ENCODE results near the gene PPP1R16B. TPM values are rescaled to one million over a fixed set of nuclear protein-coding genes. Genes with fewer than 3 reads are reported as not detected.

The PPP1R16B gene
- total RNA-seq, 2 donors from 2014 or later: 1.3 to 1.9 TPM

DNA sequence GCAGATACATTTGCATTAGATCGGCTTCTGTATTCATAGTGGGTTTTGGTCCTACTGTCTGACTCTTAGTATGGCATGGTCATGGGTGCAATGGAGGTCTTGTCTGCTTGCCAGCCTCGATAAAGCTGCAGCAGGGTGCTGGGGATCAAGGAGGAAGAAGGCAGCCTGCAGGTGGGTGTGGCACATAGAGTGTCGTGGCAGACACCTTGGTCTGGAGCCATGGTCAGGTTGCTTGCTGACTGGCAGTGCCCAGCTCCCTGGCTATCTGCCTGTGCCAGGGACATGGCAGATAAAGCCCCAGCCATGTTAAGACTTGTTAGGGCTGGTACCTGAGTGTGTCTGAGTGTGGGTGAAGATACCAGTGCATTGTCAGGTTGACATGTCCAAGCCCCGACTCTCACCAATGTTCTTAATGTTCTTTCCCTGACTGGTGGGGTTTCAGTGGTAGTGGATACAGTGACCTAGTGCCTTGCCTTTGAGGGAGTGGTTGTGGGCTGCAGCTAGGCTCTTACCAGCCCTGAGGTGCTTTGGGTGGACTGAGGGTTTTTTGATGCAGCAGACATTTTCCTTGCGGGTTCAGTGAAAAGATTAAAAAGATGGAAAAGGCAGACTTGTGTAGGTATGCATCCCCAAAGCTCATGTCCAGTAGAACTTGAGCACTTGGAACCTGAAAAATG, 122.5 kb downstream of the PPP1R16B start:
- Histone ChIP-seq H3K4me3 (no peak overlapping the region), H3K36me3 (no peaks in the 10 kb centered on the region), H3K4me1 (replicated peaks) (peaks cover 8% of the 10 kb centered on the region), H3K27ac (no peak overlapping the region), H3K9me3 (no peaks in the 10 kb centered on the region), H3K27me3 (replicated peaks; ENCODE audit: insufficient read depth) (no peaks in the 10 kb centered on the region)
- intact Hi-C loops (cut with DNase I): loop anchor here (2.0 to 5.0 kb wide), 2 partner anchors 34 to 119 kb away; partner anchors contain the start of gene DHX35
- DNase-seq (ENCODE audit: low spot score): peak; percentile 33
- TF ChIP-seq POLR2A (IDR thresholded peaks at IDR 0.05) (no peak), CTCF (IDR thresholded peaks at IDR 0.05) (no peak), POLR2AphosphoS5 (IDR thresholded peaks at IDR 0.05) (no peak)
- 49% methylated on average over 5 of the region's 5 CpGs for WGBS

DNA sequence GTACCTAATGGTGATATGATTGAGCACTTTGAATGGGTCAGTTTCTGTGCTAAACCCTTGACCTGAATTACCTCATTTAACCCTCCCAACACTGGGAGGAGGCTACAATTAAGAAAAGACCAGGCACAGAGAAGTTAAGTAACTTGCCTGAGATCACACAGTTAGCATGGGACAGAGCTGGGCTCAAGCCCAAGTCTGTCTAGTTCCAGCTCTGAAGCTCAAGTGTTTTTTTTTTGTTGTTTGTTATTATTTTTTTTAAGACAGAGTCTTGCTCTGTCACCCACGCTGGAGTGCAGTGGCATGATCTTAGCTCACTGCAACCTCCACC, 124.7 kb downstream of the PPP1R16B start:
- Histone ChIP-seq H3K36me3 (no peaks in the 10 kb centered on the region), H3K4me1 (replicated peaks) (peaks cover 8% of the 10 kb centered on the region), H3K27ac (no peak overlapping the region), H3K4me3 (no peak overlapping the region), H3K9me3 (no peaks in the 10 kb centered on the region), H3K27me3 (replicated peaks; ENCODE audit: insufficient read depth) (no peaks in the 10 kb centered on the region)
- intact Hi-C loops (cut with DNase I): no loop called here
- WGBS: 94% methylated on average over 1 of the region's 1 CpG
- no peak for DNase-seq (ENCODE audit: low spot score)
- TF ChIP-seq POLR2AphosphoS5 (IDR thresholded peaks at IDR 0.05): no peak

DNA sequence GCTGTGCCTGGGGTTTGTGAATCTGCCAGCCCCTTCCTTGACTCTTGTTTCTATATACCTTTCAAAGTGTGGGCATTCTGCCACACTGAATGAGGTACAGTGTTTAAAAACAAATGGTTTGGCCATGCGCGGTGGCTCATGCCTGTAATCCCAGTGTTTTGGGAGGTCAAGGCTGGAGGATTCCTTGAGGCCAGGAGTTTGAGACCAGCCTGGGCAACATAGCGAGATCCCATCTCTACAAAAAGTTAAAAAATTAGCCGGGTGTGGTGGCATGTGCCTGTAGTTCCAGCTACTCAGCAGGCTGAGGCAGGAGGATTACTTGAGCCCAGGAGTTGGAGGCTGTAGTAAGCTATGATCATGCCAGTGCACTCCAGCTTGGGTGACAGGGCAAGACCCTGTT, 126.5 kb downstream of the PPP1R16B start:
- H3K9me3 ChIP-seq: no peaks in the 10 kb centered on the region
- H3K27me3 ChIP-seq (replicated peaks; ENCODE audit: insufficient read depth): no peaks in the 10 kb centered on the region
- no peaks in the 10 kb centered on the region for H3K36me3 ChIP-seq
- H3K27ac ChIP-seq: no peak overlapping the region
- WGBS: 85% methylated on average over 4 of the region's 4 CpGs
- no peak overlapping the region for H3K4me3 ChIP-seq
- TF ChIP-seq POLR2AphosphoS5 (IDR thresholded peaks at IDR 0.05) (no peak), POLR2A (IDR thresholded peaks at IDR 0.05) (no peak), CTCF (IDR thresholded peaks at IDR 0.05) (no peak)
- H3K4me1 ChIP-seq (replicated peaks): peaks cover 2% of the 10 kb centered on the region
- intact Hi-C loops (cut with DNase I): no loop called here
- no peak for DNase-seq (ENCODE audit: low spot score)

GRCh38 chr20:38932457-38933120, 127.1 kb downstream of the PPP1R16B start:
- 71% methylated on average over 9 of the region's 9 CpGs for WGBS
- no peaks in the 10 kb centered on the region for H3K27me3 ChIP-seq (replicated peaks; ENCODE audit: insufficient read depth)
- TF ChIP-seq POLR2AphosphoS5 (IDR thresholded peaks at IDR 0.05) (no peak), POLR2A (IDR thresholded peaks at IDR 0.05) (no peak), CTCF (IDR thresholded peaks at IDR 0.05) (no peak)
- intact Hi-C loops (cut with DNase I): no loop called here
- H3K9me3 ChIP-seq: no peaks in the 10 kb centered on the region
- no peaks in the 10 kb centered on the region for H3K4me1 ChIP-seq (replicated peaks)
- H3K27ac ChIP-seq: no peak overlapping the region
- H3K36me3 ChIP-seq: no peaks in the 10 kb centered on the region
- no peak overlapping the region for H3K4me3 ChIP-seq
- no peak for DNase-seq (ENCODE audit: low spot score)

GRCh38 chr20:38934530-38934929, 129.0 kb downstream of the PPP1R16B start:
- DNase-seq (ENCODE audit: low spot score): no peak
- Histone ChIP-seq H3K4me1 (replicated peaks) (no peaks in the 10 kb centered on the region), H3K27ac (no peak overlapping the region), H3K36me3 (no peaks in the 10 kb centered on the region), H3K9me3 (no peaks in the 10 kb centered on the region), H3K27me3 (replicated peaks; ENCODE audit: insufficient read depth) (no peaks in the 10 kb centered on the region), H3K4me3 (no peak overlapping the region)
- TF ChIP-seq POLR2AphosphoS5 (IDR thresholded peaks at IDR 0.05) (no peak), POLR2A (IDR thresholded peaks at IDR 0.05) (no peak), CTCF (IDR thresholded peaks at IDR 0.05) (no peak)
- intact Hi-C loops (cut with DNase I): no loop called here
- 97% methylated on average over 5 of the region's 5 CpGs for WGBS

Data from prostate gland (tissue), 2 donors.